SKM-1 treated with dmso at 0.1 percent for 144 hours (cell line): ENCODE results near the gene NOD2.

Experiments
- DNase-seq: peaks from one replicate; lab custom pipeline; 2025; ENCODE audit not compliant: unreplicated experiment; lab: John Stamatoyannopoulos, UW

NOD2 gene

DNA sequence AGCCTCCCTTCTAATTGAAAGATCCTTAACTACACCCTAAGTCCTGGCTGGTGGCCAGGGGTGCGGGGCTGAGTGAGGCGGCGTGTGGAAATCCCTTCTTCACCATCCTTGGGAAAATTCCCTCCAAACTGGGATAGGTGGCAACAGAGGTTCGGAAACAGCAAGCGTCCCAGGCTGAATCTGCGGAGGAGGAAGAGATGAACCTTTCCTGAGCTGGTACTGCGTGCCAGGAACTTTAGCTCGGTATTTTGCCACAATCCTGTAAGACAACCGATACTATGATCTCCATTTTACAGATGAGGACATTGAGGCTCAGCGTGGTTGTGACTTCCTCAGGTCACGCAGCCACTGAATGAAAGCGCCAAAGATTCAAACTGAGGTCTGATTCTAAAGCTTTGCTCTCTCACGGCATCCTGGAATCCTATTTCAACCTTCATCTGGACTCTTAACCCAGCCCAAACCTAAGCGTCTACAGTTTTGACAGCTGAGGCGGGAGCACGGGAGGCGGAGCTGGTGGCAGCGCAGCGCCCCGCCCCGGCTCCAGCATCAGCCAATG, 47.9 kb downstream of the NOD2 start:
- DNase-seq: no peak

DNA sequence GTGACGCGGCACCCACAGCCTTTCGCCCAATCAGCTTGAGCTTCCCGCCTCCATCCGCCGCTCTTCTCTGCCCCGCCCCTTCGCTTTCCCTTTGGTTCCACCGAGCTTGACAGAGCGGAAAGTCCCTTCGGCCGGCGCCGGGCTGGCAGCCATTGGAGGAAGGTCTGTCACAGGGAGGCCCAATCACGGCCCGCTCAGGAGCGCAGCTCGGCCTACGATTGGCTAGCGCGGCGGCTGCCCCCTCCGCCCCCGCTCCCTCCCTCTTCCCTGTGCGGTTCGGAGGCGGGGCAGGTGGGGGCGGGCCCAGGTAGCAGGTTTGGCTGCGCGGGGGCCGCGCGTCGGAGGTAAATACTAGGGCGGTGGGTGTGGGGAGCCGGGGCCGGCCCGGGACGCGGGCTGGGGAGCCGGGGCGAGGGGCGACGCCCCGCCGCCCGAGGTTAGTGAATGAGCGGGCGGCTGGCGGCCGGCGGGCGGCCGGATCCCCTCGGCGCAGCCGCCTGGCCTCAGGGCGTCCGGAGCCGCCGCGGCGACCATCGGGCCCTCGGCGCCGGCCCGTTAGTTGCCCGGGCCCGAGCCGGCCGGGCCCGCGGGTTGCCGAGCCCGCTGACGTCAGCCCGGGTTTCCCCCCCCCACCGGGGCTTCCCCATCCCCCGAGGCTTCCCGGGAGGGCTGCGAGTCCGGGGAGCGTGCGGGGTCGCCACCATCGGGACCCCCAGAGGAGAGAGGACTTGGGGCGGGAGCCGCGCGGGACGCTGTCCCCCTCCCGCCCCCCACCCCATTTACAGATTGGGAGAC, 48.6 kb downstream of the NOD2 start, which contains the start of gene CYLD:
TSS of gene CYLD (plus strand) at position 306 of the 795 bp plus-strand sequence. CDS start 7,613 bp downstream, outside the sequence.
- peak; percentile 99 for DNase-seq

DNA sequence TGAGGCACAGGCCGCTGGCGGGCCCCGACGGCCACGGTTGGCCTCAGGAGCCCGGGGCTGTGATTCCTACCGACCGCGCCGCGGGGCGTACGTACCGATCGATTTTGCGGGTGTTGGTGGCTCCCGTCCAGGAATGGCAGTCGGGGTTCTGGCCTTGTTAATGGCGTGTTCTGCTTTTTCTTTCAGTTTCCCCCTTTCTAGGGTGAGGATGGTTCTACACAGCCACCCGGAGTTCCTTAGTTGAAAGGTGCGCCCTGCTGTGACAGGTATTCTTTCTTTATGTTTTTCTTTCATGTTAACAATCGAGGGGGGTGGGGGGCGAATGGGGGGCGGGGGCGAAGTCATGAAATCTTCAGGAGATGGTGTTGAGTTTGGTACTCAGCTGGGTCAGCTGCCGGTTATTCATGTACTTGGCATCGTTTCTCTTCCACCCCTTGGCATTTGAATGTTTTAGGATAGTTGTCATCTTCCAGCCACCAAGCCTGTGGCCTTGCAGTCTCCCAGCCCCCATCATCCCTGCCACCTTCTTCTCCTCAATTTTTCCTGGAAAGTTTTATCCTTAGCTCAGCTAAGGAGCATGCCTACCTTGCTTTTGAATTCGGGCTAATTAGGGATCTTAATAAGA, 49.3 kb downstream of the NOD2 start:
- peak; percentile 21 for DNase-seq

DNA sequence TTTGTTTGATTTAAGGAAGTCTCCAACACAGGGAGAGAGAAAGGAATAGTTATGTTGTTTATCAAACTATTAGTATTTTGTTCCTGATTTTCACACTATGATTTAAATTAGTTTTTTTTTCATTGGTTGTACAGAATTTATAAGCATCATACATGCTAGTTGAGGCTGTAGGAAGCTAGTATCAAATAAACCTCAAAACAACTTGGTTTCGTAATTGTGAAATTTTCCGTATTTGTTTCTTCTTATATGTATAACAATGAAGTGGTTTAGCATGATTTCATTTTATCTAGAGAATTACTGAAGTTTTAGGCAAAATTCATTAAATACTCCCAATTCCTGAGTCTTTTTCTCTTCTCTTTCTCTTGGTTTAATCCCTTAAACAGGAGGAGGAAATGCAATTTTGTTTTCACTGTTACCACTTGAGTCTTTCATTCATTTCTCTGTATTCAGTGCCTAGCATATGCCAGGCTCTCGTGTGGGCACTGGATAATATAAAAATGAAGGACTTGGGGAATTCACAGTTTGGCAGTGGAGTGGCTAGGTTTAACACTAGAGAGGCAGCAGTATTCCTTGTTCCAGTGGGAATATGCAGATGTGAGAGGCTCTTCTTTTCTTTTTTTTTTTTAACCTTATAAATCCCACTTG, 50.3 kb downstream of the NOD2 start:
- no peak for DNase-seq

DNA sequence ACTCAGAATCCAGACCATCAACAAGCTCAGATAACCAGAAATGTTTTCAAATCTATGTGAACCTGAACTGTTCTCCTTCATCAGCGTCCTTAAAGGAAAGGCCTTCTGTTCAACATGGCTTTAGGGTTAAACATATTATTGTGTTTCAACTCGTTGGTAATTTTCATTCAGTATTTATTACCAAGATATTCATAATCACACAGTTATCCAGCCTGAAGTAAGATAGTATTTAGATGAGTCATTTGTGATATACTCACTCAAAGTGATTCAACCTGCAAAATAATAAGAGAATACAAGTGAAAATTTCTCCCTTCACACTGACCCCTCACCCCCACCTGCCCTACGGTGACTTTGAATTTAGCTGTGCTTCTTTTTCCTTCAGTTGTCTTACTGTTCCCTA, 51.5 kb downstream of the NOD2 start:
- no peak for DNase-seq

DNA sequence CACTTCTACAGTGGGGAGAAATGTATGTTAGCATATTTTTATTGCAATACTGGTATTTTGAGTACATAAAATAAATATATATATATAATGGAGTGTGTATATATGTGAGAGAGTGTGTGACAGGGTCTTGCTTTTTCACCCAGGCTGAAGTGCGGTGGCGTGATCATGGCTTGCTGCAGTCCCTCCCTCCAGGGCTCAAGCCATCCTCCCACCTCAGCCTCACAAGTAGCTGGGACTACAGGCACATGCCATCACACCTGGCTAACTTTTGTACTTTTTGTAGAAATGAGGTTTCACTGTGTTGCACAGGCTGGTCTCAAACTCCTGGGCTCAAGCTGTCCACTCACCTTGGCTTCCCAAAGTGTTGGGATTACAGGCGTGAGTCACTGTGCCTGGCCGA, 52.5 kb downstream of the NOD2 start:
- DNase-seq: no peak

DNA sequence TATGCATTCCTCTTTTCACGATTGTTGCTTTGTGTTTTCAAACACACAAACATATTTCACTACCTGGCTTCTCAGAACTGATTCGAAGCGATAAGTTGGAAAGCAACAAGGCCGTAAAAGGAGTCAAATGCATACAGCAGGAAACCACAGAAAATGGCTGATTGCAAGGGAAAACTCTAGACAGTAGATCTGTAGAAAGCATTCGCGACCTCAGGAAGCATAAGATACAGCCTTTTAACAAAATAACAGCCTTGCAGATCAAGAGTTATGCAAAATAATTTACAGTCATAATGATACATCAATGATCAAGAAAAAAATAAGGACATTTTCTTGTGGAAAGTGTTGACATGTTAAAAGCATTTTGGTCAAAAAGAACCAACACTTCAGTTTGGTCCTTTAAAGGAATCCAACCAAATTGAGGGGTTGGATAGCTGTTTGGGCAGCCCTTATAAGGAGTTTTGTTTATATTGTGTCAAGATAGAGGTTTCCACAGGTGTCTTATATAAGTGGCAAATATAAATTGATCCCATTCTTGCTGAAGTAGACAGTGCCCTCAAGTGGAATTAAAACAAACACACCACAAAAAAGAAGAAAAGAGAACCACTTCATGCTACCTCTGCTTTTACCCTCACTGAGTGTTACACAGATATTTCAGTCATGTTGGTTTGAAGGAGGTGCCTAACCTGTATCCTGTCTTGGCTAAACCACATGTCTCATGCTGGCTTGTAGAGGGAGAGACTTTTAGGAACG, 54.0 kb downstream of the NOD2 start:
- peak; percentile 53 for DNase-seq

DNA sequence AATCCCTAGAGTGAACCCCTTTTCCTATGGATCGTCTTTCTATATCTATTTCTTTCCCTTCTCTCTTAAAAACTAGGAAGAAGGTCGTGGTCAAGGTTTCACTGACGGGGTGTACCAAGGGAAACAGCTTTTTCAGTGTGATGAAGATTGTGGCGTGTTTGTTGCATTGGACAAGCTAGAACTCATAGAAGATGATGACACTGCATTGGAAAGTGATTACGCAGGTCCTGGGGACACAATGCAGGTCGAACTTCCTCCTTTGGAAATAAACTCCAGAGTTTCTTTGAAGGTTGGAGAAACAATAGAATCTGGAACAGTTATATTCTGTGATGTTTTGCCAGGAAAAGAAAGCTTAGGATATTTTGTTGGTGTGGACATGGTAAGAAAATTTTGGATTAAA, 58.1 kb downstream of the NOD2 start:
- DNase-seq: no peak

DNA sequence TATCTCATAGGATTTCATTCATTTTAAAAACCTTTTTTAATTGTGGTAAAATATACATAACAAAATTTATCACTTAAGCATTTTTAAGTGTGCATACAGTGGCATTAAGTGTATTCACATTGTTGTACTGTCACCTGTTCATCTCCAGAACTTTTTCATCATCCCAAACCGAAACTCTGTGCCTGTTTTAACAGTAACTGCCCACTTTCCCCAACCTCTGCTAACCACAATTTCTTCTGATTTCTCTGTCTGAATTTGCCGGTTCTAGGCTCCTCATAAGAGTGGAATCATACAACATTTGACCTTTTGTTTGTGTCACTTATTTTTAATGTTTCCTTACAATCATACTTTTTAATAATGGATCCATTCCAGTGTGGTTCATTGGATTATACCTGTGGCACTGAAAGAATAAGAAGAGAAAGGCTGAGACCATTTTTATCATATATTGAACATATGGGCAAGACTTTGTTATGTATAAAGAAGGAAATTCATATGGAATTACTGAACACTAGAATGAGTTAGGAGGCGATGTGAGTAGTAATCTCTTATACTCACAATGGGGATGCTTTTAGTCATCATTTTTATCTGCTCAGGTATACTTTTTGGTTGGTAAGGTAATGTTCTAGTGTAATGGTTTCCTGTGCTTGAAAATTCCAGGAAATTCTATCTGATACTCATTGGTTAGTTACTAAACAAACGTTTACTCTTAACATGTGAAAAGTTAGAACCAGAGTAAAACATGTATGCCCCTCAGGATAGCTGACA, 59.2 kb downstream of the NOD2 start:
- no peak for DNase-seq

DNA sequence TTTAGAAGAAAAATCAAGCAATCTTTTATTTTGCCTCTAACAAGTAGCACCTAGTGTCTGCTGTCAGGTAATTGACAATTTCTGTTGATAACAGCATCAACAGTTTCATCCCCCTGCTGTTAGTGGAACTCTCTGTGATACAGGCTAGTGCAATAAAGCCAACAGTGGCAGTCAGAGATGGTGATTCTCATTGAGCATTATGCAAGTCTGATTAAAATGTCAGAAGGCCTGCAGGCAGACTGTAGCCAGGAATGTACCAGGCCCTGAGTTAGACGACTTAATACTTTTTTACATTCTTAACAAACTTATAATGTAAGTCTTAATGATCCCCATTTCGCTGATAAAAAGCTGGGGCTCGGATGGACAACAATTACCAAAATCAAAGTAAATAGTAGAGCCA, 63.1 kb downstream of the NOD2 start:
- DNase-seq: no peak

DNA sequence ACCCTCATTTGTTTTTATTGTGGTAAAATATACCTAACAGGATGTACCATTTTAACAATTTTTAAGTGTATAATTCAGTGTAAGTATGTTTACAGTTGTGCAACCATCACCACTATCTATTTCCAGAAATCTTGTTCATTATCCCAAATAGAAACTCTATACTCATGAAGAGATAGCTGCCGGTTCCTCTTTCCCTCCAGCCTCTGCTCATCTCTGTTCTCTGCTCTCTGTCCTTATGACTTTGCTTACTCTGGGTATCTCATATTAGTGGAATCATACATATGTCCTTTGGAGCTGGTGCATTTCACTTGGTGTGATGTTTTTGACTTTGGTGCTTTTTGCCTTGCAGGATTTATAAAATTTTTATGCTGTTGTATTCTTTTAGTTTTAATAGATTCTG, 67.9 kb downstream of the NOD2 start:
- no peak for DNase-seq

DNA sequence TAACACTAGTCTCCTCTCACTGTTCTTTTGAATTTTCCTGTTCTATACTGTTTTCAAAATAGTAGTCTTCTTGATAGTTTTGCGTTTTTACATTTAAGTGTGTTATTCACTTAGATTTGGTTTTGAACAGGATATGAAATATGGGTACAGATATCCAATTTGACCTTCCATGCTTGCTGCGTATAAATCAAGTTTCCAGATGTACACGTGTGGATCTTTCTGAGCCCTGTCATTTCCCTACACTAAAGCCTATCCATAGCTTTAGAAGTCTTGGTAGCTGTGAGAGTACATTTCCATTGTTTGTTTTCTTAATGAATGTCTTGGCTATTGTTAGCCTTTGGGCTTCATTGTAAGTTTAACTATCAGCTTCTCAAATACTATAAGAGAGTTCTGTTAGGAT, 68.8 kb downstream of the NOD2 start:
- DNase-seq: no peak

DNA sequence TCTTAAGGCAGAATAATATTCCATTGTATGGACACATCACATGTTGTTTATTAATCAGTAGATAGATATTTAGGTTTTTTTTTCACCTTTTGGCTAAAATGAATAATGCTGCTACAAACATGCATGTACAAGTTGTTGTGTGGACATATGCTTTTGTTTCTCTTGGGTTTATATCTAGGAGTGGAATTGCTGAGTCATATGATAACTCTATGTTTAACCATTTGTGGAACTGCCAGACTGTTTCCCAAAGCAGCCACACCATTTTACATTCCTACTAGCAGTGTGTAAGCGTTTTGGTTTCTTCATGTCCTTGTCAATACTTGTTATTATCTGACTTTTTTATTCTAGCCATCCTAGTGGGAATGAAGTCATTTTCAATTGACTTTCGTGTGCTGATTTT, 69.8 kb downstream of the NOD2 start:
- no peak for DNase-seq

DNA sequence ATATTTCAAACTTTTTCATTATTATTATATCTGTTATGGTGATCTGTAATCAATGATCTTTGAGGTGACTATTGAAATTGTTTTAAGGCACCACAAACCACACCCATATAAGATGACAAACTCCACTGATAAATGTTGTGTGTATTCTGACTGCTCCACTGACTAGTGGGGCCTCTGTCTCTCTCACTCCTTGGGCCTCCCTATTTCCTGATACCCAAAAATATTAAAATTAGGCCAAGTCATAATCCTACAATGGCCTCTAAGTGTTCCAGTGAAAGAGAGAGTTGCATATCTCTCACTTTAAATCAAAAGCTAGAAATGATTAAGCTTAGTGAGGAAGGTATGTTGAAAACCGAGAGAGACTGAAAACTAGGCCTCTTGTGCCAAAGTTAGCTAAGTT, 71.9 kb downstream of the NOD2 start:
- no peak for DNase-seq

DNA sequence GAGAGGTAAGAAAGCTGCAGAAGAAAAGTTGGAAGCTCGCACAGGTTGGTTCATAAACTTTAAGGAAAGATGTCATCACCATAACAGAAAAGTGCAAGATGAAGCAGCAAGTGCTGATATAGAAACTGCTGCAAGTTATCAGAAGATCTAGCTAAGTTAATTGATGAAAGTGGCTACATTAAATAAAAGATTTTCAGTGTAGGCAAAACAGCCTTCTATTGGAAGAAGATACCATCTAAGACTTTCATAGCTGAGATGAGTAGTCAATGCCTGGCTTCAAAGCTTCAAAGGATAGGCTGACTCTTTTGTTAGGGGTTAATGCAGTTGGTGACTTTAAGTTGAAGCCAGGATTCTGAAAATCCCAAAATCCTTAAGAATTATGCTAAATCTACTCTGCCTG, 72.5 kb downstream of the NOD2 start:
- no peak for DNase-seq

DNA sequence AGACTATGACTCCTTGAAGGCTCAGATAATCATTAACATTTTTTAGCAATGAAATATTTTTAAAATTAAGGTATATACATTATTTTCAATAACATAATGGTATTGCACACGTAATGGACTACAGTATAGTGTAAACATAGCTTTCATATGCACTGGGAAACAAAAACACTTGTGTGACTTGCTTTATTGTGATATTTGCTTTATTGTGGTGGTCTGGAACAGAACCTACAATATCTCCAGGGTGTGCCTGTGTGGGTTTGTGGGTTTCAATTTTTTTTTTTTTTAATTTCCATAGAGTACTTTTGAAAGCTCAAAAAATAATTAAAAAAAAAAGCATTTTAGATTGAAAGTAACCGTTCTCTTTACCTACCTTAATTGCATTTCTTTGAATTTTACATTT, 73.8 kb downstream of the NOD2 start:
- no peak for DNase-seq

DNA sequence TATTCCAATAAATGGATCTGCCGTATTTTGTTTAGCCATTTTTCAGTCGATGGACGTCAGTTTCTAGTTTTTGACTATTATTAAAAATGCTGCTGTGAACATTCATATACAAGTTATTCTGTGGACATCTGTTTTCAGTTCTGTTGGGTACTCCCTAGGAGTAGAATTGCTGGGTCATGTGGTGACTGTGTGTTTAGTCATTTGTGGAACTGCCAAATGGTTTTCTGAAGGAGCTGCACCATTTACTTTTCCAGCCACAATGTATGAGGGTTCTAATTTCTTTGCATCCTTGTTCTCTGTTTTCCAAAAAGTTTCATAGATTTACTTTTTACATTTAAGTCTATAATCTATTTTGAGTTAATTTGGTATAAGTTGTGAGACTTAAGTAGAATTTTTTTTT, 78.0 kb downstream of the NOD2 start:
- no peak for DNase-seq

DNA sequence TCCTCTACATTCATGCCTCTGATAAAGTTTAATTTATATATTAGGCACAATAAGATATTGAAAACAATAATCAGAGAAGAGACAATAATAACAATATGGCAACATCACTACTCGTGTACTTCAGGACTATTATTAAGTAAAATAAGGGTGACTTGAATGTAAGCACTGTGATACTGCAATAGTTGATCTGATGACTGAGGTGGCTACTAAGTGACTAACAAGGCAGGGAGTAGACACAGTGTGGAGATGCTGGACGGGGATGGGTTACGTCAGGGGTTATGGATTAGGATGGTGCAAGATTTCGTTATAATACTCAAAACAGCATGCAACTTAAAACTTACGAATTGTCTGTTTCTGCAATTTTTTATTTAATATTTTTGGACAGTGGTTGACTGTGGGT, 81.0 kb downstream of the NOD2 start:
- DNase-seq: no peak

DNA sequence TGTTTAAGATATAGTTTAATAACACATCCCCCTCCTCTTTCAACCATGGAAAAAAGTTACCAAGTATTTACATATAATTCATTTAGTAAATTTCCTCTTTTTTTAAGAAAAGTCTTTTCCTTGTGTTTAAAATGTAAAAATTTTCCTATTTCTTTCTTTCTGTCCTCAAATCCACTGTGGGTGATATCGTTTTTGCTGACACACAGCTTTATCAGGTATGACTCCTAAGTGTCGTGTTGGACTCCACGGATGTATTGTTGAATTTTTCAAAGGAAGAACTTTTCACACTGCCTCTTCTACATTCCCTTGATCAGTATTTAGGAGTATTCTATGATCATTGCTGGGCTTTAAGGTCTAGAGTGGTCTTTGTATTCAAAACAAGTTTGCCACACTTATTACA, 81.6 kb downstream of the NOD2 start:
- DNase-seq: no peak

DNA sequence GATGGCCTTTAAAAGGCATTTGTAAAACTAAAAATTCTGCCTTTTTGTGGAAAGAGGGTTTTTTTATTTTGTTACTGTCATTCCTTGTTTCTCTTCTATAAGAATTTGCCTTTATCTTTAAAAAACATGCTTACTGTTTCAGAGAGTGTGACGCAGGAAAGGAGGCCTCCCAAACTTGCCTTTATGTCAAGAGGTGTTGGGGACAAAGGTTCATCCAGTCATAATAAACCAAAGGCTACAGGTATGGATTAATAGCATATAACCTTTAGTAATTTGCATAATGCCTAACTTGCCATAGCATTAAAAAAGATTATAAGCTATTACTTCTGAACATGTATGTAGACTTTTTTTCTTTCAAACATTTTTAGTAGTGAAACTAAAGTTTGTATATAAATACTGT, 82.6 kb downstream of the NOD2 start:
- DNase-seq: no peak
